ENCODE results near the gene IL4R.

Gene IL4R

GRCh38 chr16:27333104-27333503 is 19.3 kb downstream of the IL4R start:
- no peak for DNase-seq

- DNase-seq: no peak
These were observed 19.8 kb downstream of the IL4R start for GRCh38 chr16:27333549-27333948.

- no peak for DNase-seq
These were observed 20.5 kb downstream of the IL4R start for GRCh38 chr16:27334192-27334764.

GRCh38 chr16:27334838-27335237 is 21.1 kb downstream of the IL4R start:
- no peak for DNase-seq

- DNase-seq: no peak
These were observed 21.7 kb downstream of the IL4R start for GRCh38 chr16:27335349-27336053.

- no peak for DNase-seq
These were observed 23.2 kb downstream of the IL4R start for GRCh38 chr16:27337024-27337423.

GRCh38 chr16:27339180-27339579 is 25.4 kb downstream of the IL4R start:
- no peak for DNase-seq

- no peak for DNase-seq
These were observed 26.9 kb downstream of the IL4R start for GRCh38 chr16:27340654-27341053.

GRCh38 chr16:27341549-27341948 is 27.8 kb downstream of the IL4R start:
- DNase-seq: no peak

GRCh38 chr16:27341971-27342370 is 28.2 kb downstream of the IL4R start:
- DNase-seq: no peak

GRCh38 chr16:27344721-27345120 is 30.9 kb downstream of the IL4R start:
- DNase-seq: peak; percentile 3 to 47

- DNase-seq: no peak
These were observed 31.4 kb downstream of the IL4R start for GRCh38 chr16:27345201-27345600.

GRCh38 chr16:27346819-27347218 is 33.0 kb downstream of the IL4R start:
- DNase-seq: no peak

- DNase-seq: no peak
These were observed 34.3 kb downstream of the IL4R start for GRCh38 chr16:27347930-27348685.

GRCh38 chr16:27349276-27349675 is 35.5 kb downstream of the IL4R start:
- no peak for DNase-seq

- no peak for DNase-seq
These were observed 36.2 kb downstream of the IL4R start for GRCh38 chr16:27350006-27350405.

- DNase-seq: no peak
These were observed 38.2 kb downstream of the IL4R start for GRCh38 chr16:27351989-27352388.

- no peak for DNase-seq
These were observed 40.1 kb downstream of the IL4R start for GRCh38 chr16:27353853-27354252.

- DNase-seq: no peak
These were observed 41.8 kb downstream of the IL4R start for GRCh38 chr16:27355610-27356009.

- no peak for DNase-seq
These were observed 43.0 kb downstream of the IL4R start for GRCh38 chr16:27356794-27357193.

- no peak for DNase-seq
These were observed 45.3 kb downstream of the IL4R start for GRCh38 chr16:27359051-27359450.

GRCh38 chr16:27359615-27360014 is 45.8 kb downstream of the IL4R start:
- no peak for DNase-seq

- DNase-seq: no peak
These were observed 48.2 kb downstream of the IL4R start for GRCh38 chr16:27361987-27362386.

- DNase-seq: no peak
These were observed 48.9 kb downstream of the IL4R start for GRCh38 chr16:27362570-27363245.
